Fibroblast of lung (primary cell): ENCODE measurements around the gene KCNMA1.

Experiments
- EZH2 ChIP-seq: IDR thresholded peaks from 2 replicates; pipeline ENCODE4 v1.5.1; 2012; ENCODE audit warnings: low read length, control low read depth, mild to moderate bottlenecking; ENCODE audit errors: missing control alignments
- TF ChIP-seq, protein P1 (sequence below), 2 donors: IDR thresholded peaks in 1 of 2; conservative IDR thresholded peaks in 1 of 2; 1 replicate in 1 of 2; 2 replicates in 1 of 2; pipeline ENCODE4 v1.5.1; 2011 to 2012; ENCODE audit warnings: low read length in 2 of 2, control low read depth in 1 of 2, inconsistent platforms in 1 of 2, low read depth in 1 of 2, mild to moderate bottlenecking in 1 of 2

DNA sequence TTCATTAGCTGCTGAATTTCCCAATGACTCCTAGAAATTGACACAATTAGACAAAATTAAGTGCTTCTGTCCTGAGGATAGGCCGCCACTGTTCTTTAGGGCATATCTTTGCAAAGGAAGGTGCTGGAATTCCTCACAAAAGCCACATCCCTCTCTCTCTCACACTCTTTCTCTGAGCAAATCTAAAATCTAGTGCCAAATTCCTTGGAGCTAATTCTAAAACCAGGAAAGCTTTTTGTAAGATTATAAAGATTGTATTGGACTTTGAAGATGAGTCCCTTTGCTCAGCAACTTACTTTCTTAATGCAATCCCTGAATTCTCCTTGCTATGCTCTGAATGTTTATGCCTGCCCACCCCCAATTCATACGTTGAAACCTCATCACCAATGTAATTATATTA, 288.9 kb downstream of the KCNMA1 start:
- TF ChIP-seq, protein P1, sequence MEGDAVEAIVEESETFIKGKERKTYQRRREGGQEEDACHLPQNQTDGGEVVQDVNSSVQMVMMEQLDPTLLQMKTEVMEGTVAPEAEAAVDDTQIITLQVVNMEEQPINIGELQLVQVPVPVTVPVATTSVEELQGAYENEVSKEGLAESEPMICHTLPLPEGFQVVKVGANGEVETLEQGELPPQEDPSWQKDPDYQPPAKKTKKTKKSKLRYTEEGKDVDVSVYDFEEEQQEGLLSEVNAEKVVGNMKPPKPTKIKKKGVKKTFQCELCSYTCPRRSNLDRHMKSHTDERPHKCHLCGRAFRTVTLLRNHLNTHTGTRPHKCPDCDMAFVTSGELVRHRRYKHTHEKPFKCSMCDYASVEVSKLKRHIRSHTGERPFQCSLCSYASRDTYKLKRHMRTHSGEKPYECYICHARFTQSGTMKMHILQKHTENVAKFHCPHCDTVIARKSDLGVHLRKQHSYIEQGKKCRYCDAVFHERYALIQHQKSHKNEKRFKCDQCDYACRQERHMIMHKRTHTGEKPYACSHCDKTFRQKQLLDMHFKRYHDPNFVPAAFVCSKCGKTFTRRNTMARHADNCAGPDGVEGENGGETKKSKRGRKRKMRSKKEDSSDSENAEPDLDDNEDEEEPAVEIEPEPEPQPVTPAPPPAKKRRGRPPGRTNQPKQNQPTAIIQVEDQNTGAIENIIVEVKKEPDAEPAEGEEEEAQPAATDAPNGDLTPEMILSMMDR (conservative IDR thresholded peaks at IDR 0.05 in 1 of 2, IDR thresholded peaks at IDR 0.05 in 1 of 2; ENCODE audit: low read depth in 1 of 2, low read length in 2 of 2) = no peak
- no peak for TF ChIP-seq EZH2
